Measurements from ENCODE around the gene WNK2.

The WNK2 gene

GRCh38 chr9:93259490-93260262, 75.7 kb downstream of the WNK2 start:
- POLR2A ChIA-PET (ENCODE audit: low non-redundant PET) = no interaction called here
- no peak overlapping the region for H3K27ac ChIP-seq
- no peak for TF ChIP-seq CTCF (conservative IDR thresholded peaks at IDR 0.05; ENCODE audit: low read depth)
- CTCF ChIA-PET = no interaction called here
- DNase-seq (ENCODE audit: low spot score) = no peak

- DNase-seq (ENCODE audit: low spot score) = no peak
- ChIA-PET POLR2A (ENCODE audit: low non-redundant PET) (no interaction called here), CTCF (interaction anchor here (0.6 kb wide), 1 partner anchor 282 kb away, joined by 3 read pairs; no protein-coding TSS in a partner anchor)
- TF ChIP-seq CTCF (conservative IDR thresholded peaks at IDR 0.05; ENCODE audit: low read depth) = no peak
- H3K27ac ChIP-seq = no peak overlapping the region
Observed at GRCh38 chr9:93260263-93261066, 76.5 kb downstream of the WNK2 start.

- CTCF ChIA-PET = no interaction called here
- POLR2A ChIA-PET (ENCODE audit: low non-redundant PET) = no interaction called here
- no peak for DNase-seq (ENCODE audit: low spot score)
- no peak for TF ChIP-seq CTCF (conservative IDR thresholded peaks at IDR 0.05; ENCODE audit: low read depth)
- H3K27ac ChIP-seq = no peak overlapping the region
Observed at GRCh38 chr9:93261281-93261680, 77.3 kb downstream of the WNK2 start.

- TF ChIP-seq CTCF (conservative IDR thresholded peaks at IDR 0.05; ENCODE audit: low read depth) = no peak
- no peak for DNase-seq (ENCODE audit: low spot score)
- CTCF ChIA-PET = no interaction called here
- POLR2A ChIA-PET (ENCODE audit: low non-redundant PET) = no interaction called here
- no peak overlapping the region for H3K27ac ChIP-seq
Observed at GRCh38 chr9:93261735-93262523, 78.0 kb downstream of the WNK2 start.

- no peak for TF ChIP-seq CTCF (conservative IDR thresholded peaks at IDR 0.05; ENCODE audit: low read depth)
- DNase-seq (ENCODE audit: low spot score) = no peak
- POLR2A ChIA-PET (ENCODE audit: low non-redundant PET) = no interaction called here
- CTCF ChIA-PET = interaction anchor here (0.6 kb wide), 1 partner anchor 137 kb away, joined by 3 read pairs; no protein-coding TSS in a partner anchor
- no peak overlapping the region for H3K27ac ChIP-seq
Observed at GRCh38 chr9:93262537-93263310, 78.8 kb downstream of the WNK2 start.

Data from RWPE1 (cell line).